GM10248 (cell line): ENCODE measurements around the gene TAF5L.

Experiments
- CTCF ChIA-PET: fragments of 300-600 bp; sonication (Branson Sonifier 250); formaldehyde crosslinking; extraction: SDS; loops from one replicate; lab custom pipeline; 2021; ENCODE audit warnings: antibody characterized with exemption; lab: Yijun Ruan, JAX
- POLR2A ChIA-PET: fragments of 350-650 bp; sonication (Branson Sonifier 250); formaldehyde crosslinking; extraction: SDS; loops from one replicate; lab custom pipeline; 2020; ENCODE audit warnings: antibody characterized with exemption; lab: Yijun Ruan, JAX
- DNase-seq: peaks from one replicate; pipeline ENCODE4 v3.0.0; 2012; ENCODE audit errors: extremely low spot score
- CTCF ChIP-seq: IDR thresholded peaks from 2 replicates; pipeline ENCODE4 v1.5.1; 2012; ENCODE audit warnings: mild to moderate bottlenecking, low read depth; ENCODE audit errors: extremely low read depth, missing control alignments, control extremely low read depth

TAF5L gene

GRCh38 chr1:229620876-229621275 lies 5.0 kb downstream of the TAF5L start:
- ChIA-PET POLR2A (no interaction called here), CTCF (interaction anchor here (1.2 kb wide), 1 partner anchor 62 kb away, joined by 5 read pairs; the partner anchor contains the start of gene ABCB10)
- no peak for TF ChIP-seq CTCF
- DNase-seq = no peak

- POLR2A ChIA-PET = no interaction called here
- no peak for DNase-seq
- CTCF ChIA-PET = interaction anchor here (0.8 to 1.5 kb wide), 5 partner anchors 15 to 61 kb away, joined by 3 to 4 read pairs (median 4); no protein-coding TSS in a partner anchor
- no peak for TF ChIP-seq CTCF
Observed at GRCh38 chr1:229619614-229620013, 6.3 kb downstream of the TAF5L start.

GRCh38 chr1:229619002-229619401 lies 6.9 kb downstream of the TAF5L start:
- DNase-seq = no peak
- ChIA-PET POLR2A (no interaction called here), CTCF (interaction anchor here (0.8 to 1.5 kb wide), 5 partner anchors 14 to 60 kb away, joined by 3 to 4 read pairs (median 4); no protein-coding TSS in a partner anchor)
- no peak for TF ChIP-seq CTCF

GRCh38 chr1:229617351-229618100 lies 8.4 kb downstream of the TAF5L start:
- ChIA-PET CTCF (interaction anchor here (0.6 to 1.5 kb wide), 2 partner anchors 28 to 1942 kb away, joined by 3 read pairs; no protein-coding TSS in a partner anchor), POLR2A (no interaction called here)
- DNase-seq = no peak
- TF ChIP-seq CTCF = no peak

- DNase-seq = no peak
- no peak for TF ChIP-seq CTCF
- POLR2A ChIA-PET = no interaction called here
- CTCF ChIA-PET = no interaction called here
Observed at GRCh38 chr1:229614701-229615100, 11.2 kb downstream of the TAF5L start.

- no peak for TF ChIP-seq CTCF
- POLR2A ChIA-PET = no interaction called here
- CTCF ChIA-PET = interaction anchor here (1.6 kb wide), 1 partner anchor 13 kb away, joined by 3 read pairs; no protein-coding TSS in a partner anchor
- no peak for DNase-seq
Observed at GRCh38 chr1:229613938-229614337, 12.0 kb downstream of the TAF5L start.
